KMS-11 (cell line): ENCODE results near the gene DYNLRB1.
"Not testable (repeated sequence)": the region's sequence is repeated elsewhere in the genome, so short reads cannot be mapped to it uniquely, and the experiment has no call there.

Experiments
- H2AFZ ChIP-seq: fragments of 200-600 bp; sonication (generic); 2 replicates; pipeline ENCODE4 v1.6.1; 2016; ENCODE audit warnings: antibody characterized with exemption, mixed run types, low read depth
- H3K27ac ChIP-seq: fragments of 200-600 bp; sonication (generic); 2 replicates; pipeline ENCODE4 v1.6.1; 2016; ENCODE audit warnings: mild to moderate bottlenecking, mixed run types
- H3K27me3 ChIP-seq: fragments of 200-600 bp; sonication (generic); 2 replicates; pipeline ENCODE4 v1.6.1; 2017; ENCODE audit warnings: mild to moderate bottlenecking, low read depth, mixed run types, moderate library complexity; ENCODE audit not compliant: insufficient read depth
- H3K36me3 ChIP-seq: fragments of 200-600 bp; sonication (generic); 2 replicates; pipeline ENCODE4 v1.6.1; 2017; ENCODE audit warnings: mild to moderate bottlenecking, mixed run types; ENCODE audit not compliant: insufficient read depth
- H3K4me1 ChIP-seq: fragments of 200-600 bp; sonication (generic); 2 replicates; pipeline ENCODE4 v1.6.1; 2016; ENCODE audit warnings: mild to moderate bottlenecking, low read depth, mixed run types; ENCODE audit not compliant: poor library complexity, severe bottlenecking
- H3K4me2 ChIP-seq: fragments of 200-600 bp; sonication (generic); 2 replicates; pipeline ENCODE4 v1.7.0; 2016; ENCODE audit warnings: mild to moderate bottlenecking, mixed run types
- H3K4me3 ChIP-seq: fragments of 200-600 bp; sonication (generic); IDR thresholded peaks from 2 replicates; pipeline ENCODE4 v1.6.1; 2017; ENCODE audit warnings: low read depth, low read length, mixed read lengths; ENCODE audit not compliant: insufficient read depth
- H3K79me2 ChIP-seq: fragments of 200-600 bp; sonication (generic); 2 replicates; pipeline ENCODE4 v1.6.1; 2016; ENCODE audit warnings: low read depth, mixed run types; ENCODE audit not compliant: insufficient read depth
- H3K9ac ChIP-seq: fragments of 200-600 bp; sonication (generic); 2 replicates; pipeline ENCODE4 v1.6.1; 2016; ENCODE audit warnings: mild to moderate bottlenecking, mixed run types
- H4K20me1 ChIP-seq: fragments of 200-600 bp; sonication (generic); 2 replicates; pipeline ENCODE4 v1.6.1; 2016; ENCODE audit warnings: mild to moderate bottlenecking, mixed run types; ENCODE audit not compliant: insufficient read depth
- TF ChIP-seq, protein P1 (sequence below): fragments of 200-600 bp; sonication (generic); conservative IDR thresholded peaks from 2 replicates; pipeline ENCODE4 v1.6.1; 2017; ENCODE audit warnings: low read depth, mild to moderate bottlenecking, antibody characterized with exemption, low read length, moderate library complexity, mixed read lengths

The DYNLRB1 gene

DNA sequence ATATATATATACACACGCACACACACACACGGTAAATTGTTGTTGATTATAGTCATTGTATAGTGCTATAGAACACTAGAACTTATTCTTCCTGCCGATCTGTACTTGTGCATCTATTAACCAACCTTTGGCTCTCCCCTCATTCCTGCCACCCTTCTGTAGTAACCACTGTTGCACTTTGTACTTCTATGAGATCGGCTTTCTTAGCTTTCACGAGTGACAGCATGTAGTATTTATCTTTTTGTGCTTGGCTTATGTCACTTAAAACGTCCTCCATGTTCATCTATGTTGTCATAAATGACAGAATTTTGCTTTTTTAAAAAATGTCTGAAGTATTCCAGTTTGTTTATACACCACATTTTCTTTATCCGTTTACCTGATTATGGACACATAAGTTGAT is 20.9 kb upstream of the DYNLRB1 start:
- Histone ChIP-seq H3K36me3 (peaks cover 10% of the 10 kb centered on the region; the same call in 1 of the 2 replicates), H3K4me2 (no peak overlapping the region), H3K4me1 (no peaks in the 10 kb centered on the region), H3K9ac (no peak overlapping the region), H4K20me1 (no peaks in the 10 kb centered on the region), H3K27me3 (no peaks in the 10 kb centered on the region), H3K27ac (no peak overlapping the region), H2AFZ (no peak overlapping the region), H3K79me2 (no peaks in the 10 kb centered on the region), H3K4me3 (no peak overlapping the region)
- TF ChIP-seq, protein P1, sequence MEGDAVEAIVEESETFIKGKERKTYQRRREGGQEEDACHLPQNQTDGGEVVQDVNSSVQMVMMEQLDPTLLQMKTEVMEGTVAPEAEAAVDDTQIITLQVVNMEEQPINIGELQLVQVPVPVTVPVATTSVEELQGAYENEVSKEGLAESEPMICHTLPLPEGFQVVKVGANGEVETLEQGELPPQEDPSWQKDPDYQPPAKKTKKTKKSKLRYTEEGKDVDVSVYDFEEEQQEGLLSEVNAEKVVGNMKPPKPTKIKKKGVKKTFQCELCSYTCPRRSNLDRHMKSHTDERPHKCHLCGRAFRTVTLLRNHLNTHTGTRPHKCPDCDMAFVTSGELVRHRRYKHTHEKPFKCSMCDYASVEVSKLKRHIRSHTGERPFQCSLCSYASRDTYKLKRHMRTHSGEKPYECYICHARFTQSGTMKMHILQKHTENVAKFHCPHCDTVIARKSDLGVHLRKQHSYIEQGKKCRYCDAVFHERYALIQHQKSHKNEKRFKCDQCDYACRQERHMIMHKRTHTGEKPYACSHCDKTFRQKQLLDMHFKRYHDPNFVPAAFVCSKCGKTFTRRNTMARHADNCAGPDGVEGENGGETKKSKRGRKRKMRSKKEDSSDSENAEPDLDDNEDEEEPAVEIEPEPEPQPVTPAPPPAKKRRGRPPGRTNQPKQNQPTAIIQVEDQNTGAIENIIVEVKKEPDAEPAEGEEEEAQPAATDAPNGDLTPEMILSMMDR, result no peak

DNA sequence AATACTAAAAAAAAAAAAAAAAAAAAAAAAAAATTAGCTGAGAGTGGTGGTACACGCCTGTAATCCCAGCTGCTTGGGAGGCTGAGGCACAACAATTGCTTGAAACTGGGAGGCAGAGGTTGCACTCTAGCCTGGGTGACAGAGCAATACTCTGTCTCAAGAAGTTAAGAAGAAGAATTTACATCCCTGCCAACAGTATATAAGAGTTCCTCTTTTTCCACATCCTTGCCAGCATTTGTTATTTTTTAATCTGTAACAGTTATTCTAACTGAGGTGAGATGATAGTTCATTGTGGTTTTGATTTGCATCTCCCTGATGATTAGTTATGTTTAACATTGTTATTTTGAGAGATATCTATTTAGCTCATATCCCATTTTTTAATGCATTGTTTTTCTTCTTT is 20.3 kb upstream of the DYNLRB1 start:
- Histone ChIP-seq H3K27ac (no peak overlapping the region), H2AFZ (no peak overlapping the region), H3K4me1 (no peaks in the 10 kb centered on the region), H3K4me3 (no peak overlapping the region), H3K27me3 (no peaks in the 10 kb centered on the region), H3K9ac (no peak overlapping the region), H4K20me1 (no peaks in the 10 kb centered on the region), H3K4me2 (no peak overlapping the region), H3K79me2 (no peaks in the 10 kb centered on the region), H3K36me3 (peaks cover 10% of the 10 kb centered on the region; the same call in 1 of the 2 replicates)
- TF ChIP-seq, protein P1, result no peak

DNA sequence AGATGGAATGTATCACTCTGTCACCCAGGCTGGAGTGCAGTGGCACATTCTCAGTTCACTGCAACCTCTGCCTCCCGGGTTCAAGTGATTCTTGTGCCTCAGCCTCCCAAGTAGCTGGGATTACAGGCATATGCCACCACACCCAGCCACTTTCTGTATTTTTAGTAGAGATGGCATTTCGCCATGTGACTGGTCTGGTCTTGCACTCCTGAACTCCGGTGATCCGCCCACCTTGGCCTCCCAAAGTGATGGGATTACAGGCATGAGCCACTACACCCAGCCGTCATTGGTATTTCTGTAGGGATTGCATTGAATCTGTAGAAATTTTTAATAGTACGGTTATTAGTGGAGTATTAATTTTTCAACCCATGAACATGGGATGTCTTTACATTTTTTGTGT is 18.6 kb upstream of the DYNLRB1 start:
- not testable (repeated sequence) for H3K79me2 ChIP-seq, H3K4me1 ChIP-seq, H3K9ac ChIP-seq, H3K27ac ChIP-seq, H2AFZ ChIP-seq, H4K20me1 ChIP-seq, H3K4me3 ChIP-seq, H3K27me3 ChIP-seq, H3K36me3 ChIP-seq, H3K4me2 ChIP-seq

DNA sequence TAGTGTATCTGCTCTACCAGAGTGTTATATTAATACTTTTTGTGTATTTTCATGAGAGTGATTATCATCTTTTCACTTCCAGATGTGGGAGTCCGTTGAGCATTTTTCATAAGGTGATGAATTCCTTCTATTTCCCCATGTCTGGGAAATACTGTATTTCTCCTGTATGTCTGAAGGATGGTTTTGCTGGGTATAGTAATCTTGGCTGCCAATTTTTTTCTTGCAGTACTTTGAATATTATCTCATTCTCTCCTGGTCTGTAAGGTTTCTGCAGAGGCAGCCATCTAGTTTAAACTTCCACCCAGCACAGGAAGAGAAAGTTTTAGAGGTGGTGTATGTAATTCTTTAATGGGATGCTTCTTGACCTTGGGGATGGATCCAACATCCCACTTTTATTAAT is 15.4 kb upstream of the DYNLRB1 start:
- Histone ChIP-seq H3K27me3 (no peaks in the 10 kb centered on the region), H3K36me3 (peaks cover 9% of the 10 kb centered on the region; the same call in 1 of the 2 replicates), H3K4me1 (no peaks in the 10 kb centered on the region), H3K9ac (no peak overlapping the region), H3K4me2 (no peak overlapping the region), H3K4me3 (no peak overlapping the region), H3K79me2 (no peaks in the 10 kb centered on the region), H4K20me1 (no peaks in the 10 kb centered on the region), H2AFZ (no peak overlapping the region), H3K27ac (no peak overlapping the region)
- TF ChIP-seq, protein P1, result no peak

DNA sequence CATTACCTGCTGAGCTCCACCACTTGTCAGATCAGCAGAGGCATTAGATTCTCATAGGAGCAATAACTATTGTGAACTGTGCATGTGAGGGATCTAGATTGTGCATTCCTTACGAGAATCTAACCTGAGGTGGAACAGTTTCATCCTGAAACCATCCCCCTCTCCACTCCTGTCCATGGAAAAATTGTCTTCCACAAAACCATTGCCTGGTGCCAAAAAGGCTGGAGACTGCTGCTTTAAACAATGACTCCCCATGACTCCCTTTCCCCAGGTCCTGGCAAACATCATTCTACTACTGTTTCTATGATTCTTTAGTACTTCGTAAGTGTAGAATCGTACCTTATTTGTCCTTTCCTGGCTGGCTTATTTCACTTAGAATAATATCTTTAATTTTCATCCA is 9.7 kb upstream of the DYNLRB1 start:
- Histone ChIP-seq H2AFZ (no peak overlapping the region), H4K20me1 (no peaks in the 10 kb centered on the region), H3K4me3 (no peak overlapping the region), H3K4me2 (no peak overlapping the region), H3K27ac (no peak overlapping the region), H3K4me1 (no peaks in the 10 kb centered on the region), H3K79me2 (no peaks in the 10 kb centered on the region), H3K36me3 (peaks cover 17% of the 10 kb centered on the region; the same call in 1 of the 2 replicates), H3K27me3 (no peaks in the 10 kb centered on the region), H3K9ac (no peak overlapping the region)
- TF ChIP-seq, protein P1, result no peak
